A549 (cell line): ENCODE data around the gene HRH2.

ENCODE experiments used
- CBX2 ChIP-seq: fragments of 200-600 bp; sonication (generic); IDR thresholded peaks from 2 replicates; pipeline ENCODE4 v1.6.1; 2016; ENCODE audit warnings: low read depth, mild to moderate bottlenecking, borderline replicate concordance
- CHD4 ChIP-seq: fragments of 200-600 bp; sonication (generic); IDR thresholded peaks from 2 replicates; pipeline ENCODE4 v1.6.1; 2016; ENCODE audit warnings: antibody characterized with exemption, mild to moderate bottlenecking, borderline replicate concordance
- CTCF ChIP-seq: fragments of >200 bp; sonication (Bioruptor Twin); formaldehyde crosslinking; IDR thresholded peaks from 3 replicates; pipeline ENCODE4 v1.5.1; 2016
- EP300 ChIP-seq, 2 experiments: fragments of >200 bp; sonication (Bioruptor Twin); formaldehyde crosslinking; IDR thresholded peaks; 2 replicates in 1 of 2; 3 replicates in 1 of 2; pipeline ENCODE4 v1.6.1; 2016 to 2017
- FOSL2 ChIP-seq, 2 experiments: fragments of 450-650 bp in 1 of 2; fragments of >200 bp in 1 of 2; sonication (Bioruptor Twin) in 1 of 2; formaldehyde crosslinking; IDR thresholded peaks; 2 replicates each; pipeline versions ENCODE4 v1.5.0 to v1.6.1; 2016 to 2020; ENCODE audit warnings: mild to moderate bottlenecking in 1 of 2, moderate library complexity in 1 of 2
- POLR2A ChIP-seq: IDR thresholded peaks from 2 replicates; pipeline ENCODE4 v1.6.1; 2012; ENCODE audit warnings: mild to moderate bottlenecking, low read length
- SREBF2 ChIP-seq: fragments of 450-650 bp; IDR thresholded peaks from 2 replicates; pipeline ENCODE4 v1.6.1; 2014; ENCODE audit warnings: mild to moderate bottlenecking, moderate library complexity
- ZC3H11A ChIP-seq: fragments of 450-650 bp; IDR thresholded peaks from 2 replicates; pipeline ENCODE4 v1.6.1; 2014; ENCODE audit warnings: antibody characterized with exemption, mild to moderate bottlenecking
- TF ChIP-seq, protein P1 (sequence below): IDR thresholded peaks from 2 replicates; pipeline ENCODE4 v1.6.1; 2012

GRCh38 chr5:175746851-175747250, 89.0 kb downstream of the HRH2 start:
- TF ChIP-seq EP300 (IDR thresholded peaks at IDR 0.05) (no peak), CHD4 (no peak), FOSL2 (IDR thresholded peaks at IDR 0.05) (no peak), FOSL2 (CRISPR knock-in tag; IDR thresholded peaks at IDR 0.05) (no peak), POLR2A (no peak), CTCF (no peak), ZC3H11A (no peak), CBX2 (no peak), SREBF2 (no peak)
- TF ChIP-seq, protein P1, sequence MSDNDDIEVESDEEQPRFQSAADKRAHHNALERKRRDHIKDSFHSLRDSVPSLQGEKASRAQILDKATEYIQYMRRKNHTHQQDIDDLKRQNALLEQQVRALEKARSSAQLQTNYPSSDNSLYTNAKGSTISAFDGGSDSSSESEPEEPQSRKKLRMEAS = no peak
